Upper lobe of right lung (tissue), 1 donor: ENCODE data around the gene SPRING1. TPM values are rescaled to one million over a fixed set of nuclear protein-coding genes. Genes with fewer than 3 reads are reported as not detected.

ENCODE experiments used
- ATAC-seq: fragments of 200-7000 bp; cut with Tn5 transposase; one replicate; pipeline ENCODE4 v1.9.1; 2020; ENCODE audit warnings: mild to moderate bottlenecking, moderate library complexity
- DNase-seq: peaks from one replicate; pipeline ENCODE4 v3.0.0-alpha.2; 2020
- H3K27ac ChIP-seq: fragments of 200-600 bp; one replicate; pipeline ENCODE4 v1.8.0; 2022
- H3K27me3 ChIP-seq: fragments of 200-600 bp; one replicate; pipeline ENCODE4 v1.8.0; 2022; ENCODE audit warnings: mild to moderate bottlenecking
- H3K36me3 ChIP-seq: fragments of 200-600 bp; one replicate; pipeline ENCODE4 v1.8.0; 2022
- H3K4me1 ChIP-seq: fragments of 200-600 bp; one replicate; pipeline ENCODE4 v1.8.0; 2022
- H3K4me3 ChIP-seq: fragments of 200-600 bp; one replicate; pipeline ENCODE4 v1.8.0; 2022; ENCODE audit warnings: mild to moderate bottlenecking
- H3K9me3 ChIP-seq: fragments of 200-600 bp; one replicate; pipeline ENCODE4 v1.8.0; 2022
- CTCF ChIP-seq: fragments of 200-600 bp; IDR thresholded peaks from one replicate; pipeline ENCODE4 v1.8.0; 2022; ENCODE audit warnings: antibody characterized with exemption
- intact Hi-C: fragments of 100-400 bp; cut with DNase I; formaldehyde crosslinking; loops from one replicate; pipeline ENCODE4 v1.11.0; 2022
- total RNA-seq: library from RNA; stranded (reverse); fragmentation: NEBNext Ultra II Directional; extraction: Animal tissue kit (Norgen Biotek cat#: 25700); gene quantifications from one replicate; pipeline ENCODE4 v1.2.1, GENCODE V29; 2021
- donor health status: DM: no; HTN: yes; CAD: no; lungs with severe emphysema.

SPRING1 gene
- total RNA-seq, 1 donor from 2014 or later = 126 TPM

- ATAC-seq (peak; percentile 19), DNase-seq (no peak)
- no peak for TF ChIP-seq CTCF
- Histone ChIP-seq H3K4me3 (no peak overlapping the region), H3K4me1 (peaks cover 22% of the 10 kb centered on the region), H3K36me3 (peaks cover 64% of the 10 kb centered on the region), H3K27me3 (no peaks in the 10 kb centered on the region), H3K9me3 (no peaks in the 10 kb centered on the region), H3K27ac (peak overlapping the region; percentile 52)
- intact Hi-C loops = no loop called here
These were observed 19.0 kb downstream of the SPRING1 start for GRCh38 chr12:116718655-116719454.

GRCh38 chr12:116717466-116718437 lies 20.1 kb downstream of the SPRING1 start:
- peaks cover 22% of the 10 kb centered on the region for H3K4me1 ChIP-seq
- ATAC-seq (peak; percentile 46), DNase-seq (no peak)
- no peaks in the 10 kb centered on the region for H3K27me3 ChIP-seq
- no peak for TF ChIP-seq CTCF
- no peak overlapping the region for H3K27ac ChIP-seq
- H3K4me3 ChIP-seq = no peak overlapping the region
- no peaks in the 10 kb centered on the region for H3K9me3 ChIP-seq
- H3K36me3 ChIP-seq = peaks cover 61% of the 10 kb centered on the region
- intact Hi-C loops = no loop called here

- ATAC-seq (no peak), DNase-seq (no peak)
- H3K27ac ChIP-seq = no peak overlapping the region
- no peaks in the 10 kb centered on the region for H3K27me3 ChIP-seq
- peaks cover 20% of the 10 kb centered on the region for H3K4me1 ChIP-seq
- TF ChIP-seq CTCF = no peak
- peaks cover 32% of the 10 kb centered on the region for H3K36me3 ChIP-seq
- H3K9me3 ChIP-seq = no peaks in the 10 kb centered on the region
- intact Hi-C loops = no loop called here
- H3K4me3 ChIP-seq = no peak overlapping the region
These were observed 23.7 kb downstream of the SPRING1 start for GRCh38 chr12:116714175-116714574.

- H3K36me3 ChIP-seq = peaks cover 32% of the 10 kb centered on the region
- no peak overlapping the region for H3K27ac ChIP-seq
- H3K27me3 ChIP-seq = no peaks in the 10 kb centered on the region
- no peak for TF ChIP-seq CTCF
- intact Hi-C loops = no loop called here
- no peak overlapping the region for H3K4me3 ChIP-seq
- peaks cover 22% of the 10 kb centered on the region for H3K4me1 ChIP-seq
- H3K9me3 ChIP-seq = no peaks in the 10 kb centered on the region
- ATAC-seq = no peak
- DNase-seq = no peak
These were observed 24.3 kb downstream of the SPRING1 start for GRCh38 chr12:116713527-116713926.

- H3K4me1 ChIP-seq = peaks cover 16% of the 10 kb centered on the region
- ATAC-seq = no peak
These were observed 25.2 kb downstream of the SPRING1 start for GRCh38 chr12:116712458-116713303.

More at GRCh38 chr12:116712458-116713303, 25.2 kb downstream of the SPRING1 start:
- DNase-seq = no peak
- Histone ChIP-seq H3K9me3 (no peaks in the 10 kb centered on the region), H3K27me3 (no peaks in the 10 kb centered on the region), H3K4me3 (no peak overlapping the region), H3K36me3 (peaks cover 31% of the 10 kb centered on the region), H3K27ac (no peak overlapping the region)
- TF ChIP-seq CTCF = no peak
- intact Hi-C loops = no loop called here
